ENCODE results near the gene SBK2.
A peak's percentile ranks its signal among the peaks of the same experiment; 100 is the strongest.
"Not testable (repeated sequence)": the region's sequence is repeated elsewhere in the genome, so short reads cannot be mapped to it uniquely, and the experiment has no call there.

SBK2 gene

DNA sequence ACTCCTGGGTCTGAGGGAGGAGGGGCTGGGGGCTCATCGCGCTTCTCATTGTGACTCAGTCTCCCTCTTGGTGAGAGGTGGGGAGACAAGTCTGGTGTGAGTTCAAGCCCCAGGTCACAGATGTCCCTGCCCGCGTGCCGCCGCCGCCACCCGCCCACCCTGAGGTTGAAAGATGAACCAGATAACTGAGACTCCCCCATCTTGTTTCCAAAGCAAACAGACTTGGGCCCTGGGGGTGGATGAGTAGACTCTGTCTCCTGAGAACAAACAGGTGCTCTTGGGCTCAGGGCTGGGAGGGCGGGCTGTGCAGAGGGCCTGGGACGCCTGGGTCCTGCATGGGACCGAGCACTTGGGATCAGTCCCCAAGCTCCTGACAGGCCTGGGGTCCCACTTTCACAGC is 567 bp downstream of the SBK2 start:
- FAIRE-seq (no peak), DNase-seq (ENCODE audit: low spot score) (no peak)

DNA sequence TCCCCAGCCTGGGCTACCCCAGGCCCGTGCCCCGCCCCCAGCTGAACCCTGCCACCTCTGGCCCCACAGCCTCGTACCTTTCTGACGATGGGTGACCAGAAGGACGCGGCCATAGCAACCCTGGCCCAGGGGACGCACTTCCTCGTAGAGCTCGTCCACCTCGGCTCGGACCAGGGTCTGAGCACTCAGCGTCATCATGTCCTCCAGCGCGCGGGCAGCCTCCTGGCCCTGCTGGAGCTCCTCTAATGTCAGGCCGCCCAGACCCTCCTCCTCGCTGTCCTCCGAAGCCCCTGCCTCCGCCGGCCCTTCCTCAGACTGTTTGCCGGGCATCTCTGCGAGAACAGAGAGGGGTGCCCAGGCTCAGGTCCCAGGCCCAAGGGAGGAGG is 975 bp downstream of the SBK2 start:
- DNase-seq (ENCODE audit: low spot score), result no peak
- no peak for FAIRE-seq

DNA sequence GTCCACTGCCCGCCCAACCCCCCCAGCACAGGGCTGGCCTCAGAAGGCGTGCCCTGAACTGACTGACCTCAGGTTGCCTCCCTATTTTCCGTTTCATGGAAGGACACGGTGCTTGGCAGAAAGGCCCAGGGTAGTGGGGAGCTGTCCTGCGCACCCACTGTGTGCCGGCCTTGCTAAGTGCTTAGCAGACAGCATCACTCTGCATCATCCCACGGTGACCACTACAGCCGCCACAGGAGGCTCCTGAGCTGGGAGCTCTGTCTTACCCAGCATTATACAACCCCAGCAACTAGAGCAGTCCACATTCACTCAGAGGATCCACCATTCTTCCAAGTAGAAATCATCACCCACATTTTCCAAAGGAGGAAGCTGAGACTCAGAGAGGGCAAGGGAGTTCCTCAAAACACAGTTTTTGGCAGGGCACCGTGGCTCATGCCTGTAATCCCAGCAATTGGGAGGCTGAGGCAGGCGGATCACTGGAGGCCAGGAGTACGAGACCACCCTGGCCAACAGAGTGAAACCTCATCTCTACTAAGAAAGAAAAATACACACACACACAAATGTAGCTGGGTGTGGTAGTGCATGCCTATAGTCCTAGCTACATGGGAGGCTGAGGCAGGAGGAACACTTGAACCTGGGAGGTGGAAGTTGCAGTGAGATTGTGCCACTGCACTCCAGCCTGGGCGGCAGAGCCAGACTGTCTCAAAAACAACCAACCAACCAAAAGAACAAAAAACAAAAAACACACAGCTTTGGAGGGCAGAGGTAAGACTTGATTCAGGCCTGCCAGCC is 1.6 kb downstream of the SBK2 start:
- FAIRE-seq, result no peak

DNA sequence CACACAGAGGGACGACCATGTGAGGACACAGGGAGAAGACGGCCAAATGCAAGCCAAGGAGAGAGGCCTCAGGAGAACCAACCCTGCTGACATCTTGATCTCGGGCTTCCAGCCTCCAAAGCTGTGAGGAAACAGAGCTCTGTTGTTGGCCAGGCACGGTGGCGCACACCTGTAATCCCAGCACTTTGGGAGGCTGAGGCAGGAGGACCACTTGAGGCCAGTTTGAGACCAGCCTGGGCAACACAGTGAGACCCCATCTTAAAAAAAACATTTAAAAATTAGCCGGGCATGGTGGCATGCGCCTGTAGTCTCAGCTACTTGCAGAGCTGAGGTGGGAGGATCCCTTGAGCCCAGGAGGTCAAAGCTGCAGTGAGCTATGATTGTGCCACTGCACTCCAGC is 2.7 kb downstream of the SBK2 start:
- FAIRE-seq; DNase-seq (ENCODE audit: low spot score): not testable (repeated sequence)

More for the DNA sequence above, 1.6 kb downstream of the SBK2 start:
- no peak for DNase-seq (ENCODE audit: low spot score)

DNA sequence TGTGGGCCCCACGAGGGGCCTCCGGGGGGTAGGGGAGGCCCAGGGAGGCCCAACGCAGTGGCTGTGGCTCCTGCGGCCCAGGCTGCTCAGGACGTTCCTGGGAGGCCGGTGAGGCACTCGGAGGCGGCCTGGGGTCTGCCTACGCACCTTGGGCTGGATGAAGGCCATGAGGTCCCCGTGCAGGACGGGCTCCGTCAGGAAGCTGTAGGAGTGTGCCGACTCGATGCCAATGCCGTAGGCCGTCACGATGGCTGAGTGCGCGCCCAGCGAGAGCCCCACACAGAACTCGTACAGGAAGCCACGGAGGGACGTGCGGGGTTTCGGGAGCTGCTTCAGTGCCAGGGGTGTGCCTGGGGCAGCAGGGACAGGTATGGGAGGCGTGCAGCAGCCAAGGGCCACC is 5.9 kb downstream of the SBK2 start:
- no peak for FAIRE-seq
- no peak for DNase-seq (ENCODE audit: low spot score)

DNA sequence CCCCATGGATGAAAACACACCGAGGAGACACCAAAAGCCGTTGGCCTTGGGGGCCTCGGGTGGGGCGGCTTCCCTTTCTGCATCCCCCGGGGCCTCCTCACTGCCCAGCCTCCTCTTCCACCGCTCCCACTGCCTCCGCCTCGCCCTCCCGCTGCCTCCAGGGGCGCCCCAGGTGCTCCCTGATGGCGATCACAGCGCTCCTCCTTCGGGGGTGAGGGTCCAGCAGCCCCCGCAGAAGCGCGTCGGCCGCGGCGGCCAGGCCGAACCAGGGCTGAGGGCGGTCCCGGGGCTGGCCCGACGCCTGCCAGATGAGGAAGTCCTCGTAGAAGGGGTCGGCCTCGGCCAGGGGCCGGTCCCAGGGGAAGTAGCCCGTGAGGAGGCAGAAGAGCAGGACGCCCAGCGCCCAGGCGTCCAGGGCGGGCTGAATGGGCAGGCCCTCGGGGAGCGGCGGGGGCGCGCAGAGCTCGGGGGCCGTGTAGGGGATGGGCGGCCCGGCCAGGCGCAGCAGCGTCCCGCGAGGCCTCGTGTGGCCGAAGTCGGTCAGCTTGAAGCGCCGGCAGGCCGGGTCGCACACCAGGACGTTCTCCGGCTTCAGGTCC is 7.2 kb downstream of the SBK2 start:
- FAIRE-seq (no peak), DNase-seq (ENCODE audit: low spot score) (no peak)

DNA sequence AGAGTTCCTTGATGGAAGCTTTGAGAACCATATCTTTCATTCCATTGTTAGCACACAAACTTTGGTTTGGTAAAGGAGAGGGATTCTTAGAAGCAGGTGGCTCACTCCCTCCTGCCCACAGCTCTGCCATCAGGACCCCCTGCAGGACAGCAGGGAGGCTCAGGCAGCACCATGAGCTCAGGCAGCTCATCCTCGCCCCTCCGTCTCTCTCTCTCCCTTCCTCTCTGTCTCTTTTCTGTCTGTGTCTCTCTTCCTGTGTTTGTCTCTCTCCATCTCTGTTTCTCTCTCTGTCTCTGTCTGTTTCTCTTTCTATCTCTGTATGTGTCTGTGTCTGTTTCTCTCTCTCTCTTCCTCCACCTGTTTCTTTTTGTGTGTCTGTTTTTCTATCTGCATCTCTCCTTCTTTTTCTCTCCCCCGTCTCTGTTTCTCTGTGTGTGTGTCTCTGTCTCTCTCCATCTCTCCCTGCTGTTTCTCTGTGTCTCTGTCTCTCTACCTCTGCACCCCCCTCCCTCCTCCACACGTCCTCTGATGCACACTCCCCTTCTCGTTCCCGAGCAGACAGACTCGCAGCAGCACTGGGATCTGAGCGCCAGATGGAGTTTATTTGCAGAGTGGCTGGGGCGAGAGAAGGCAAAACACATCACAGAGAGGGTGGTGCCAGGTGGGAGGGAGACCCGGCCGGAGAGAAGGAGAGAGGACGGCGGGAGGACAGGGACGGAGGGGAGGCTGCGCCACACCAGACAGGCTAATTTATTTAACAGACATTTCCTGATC is 8.7 kb downstream of the SBK2 start:
- DNase-seq (ENCODE audit: low spot score), result no peak
- FAIRE-seq, result no peak

DNA sequence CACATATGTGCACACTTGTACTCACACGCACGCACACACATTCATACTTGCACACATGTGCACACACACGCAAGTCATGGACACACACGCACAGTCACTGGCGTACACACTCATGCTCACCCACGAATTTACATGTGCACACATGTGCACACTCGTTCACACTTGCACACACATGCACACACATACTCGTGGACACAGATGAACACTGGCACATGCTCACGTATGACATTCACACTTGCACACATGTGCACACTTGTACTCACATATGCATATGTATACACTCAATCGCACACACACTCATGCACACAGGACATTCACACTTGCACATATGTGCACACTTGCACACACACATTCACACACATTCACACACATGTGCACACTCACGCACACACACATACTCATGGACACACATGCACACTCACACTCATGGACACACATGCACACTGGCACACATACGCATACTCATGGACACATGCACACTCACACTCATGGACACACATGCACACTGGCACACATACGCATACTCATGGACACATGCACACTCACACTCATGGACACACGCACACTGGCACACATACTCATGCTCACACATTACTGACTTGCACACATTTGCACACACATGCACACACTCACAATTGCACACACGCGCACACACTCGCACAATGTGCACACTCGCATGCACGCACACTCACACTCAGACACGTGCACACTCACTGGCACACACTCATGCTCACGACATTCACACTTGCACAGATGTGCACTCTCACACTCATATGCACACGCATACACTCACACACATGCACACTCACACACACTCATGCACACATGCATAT is 9.5 kb downstream of the SBK2 start:
- peak; percentile 98 for FAIRE-seq
- no peak for DNase-seq (ENCODE audit: low spot score)

DNA sequence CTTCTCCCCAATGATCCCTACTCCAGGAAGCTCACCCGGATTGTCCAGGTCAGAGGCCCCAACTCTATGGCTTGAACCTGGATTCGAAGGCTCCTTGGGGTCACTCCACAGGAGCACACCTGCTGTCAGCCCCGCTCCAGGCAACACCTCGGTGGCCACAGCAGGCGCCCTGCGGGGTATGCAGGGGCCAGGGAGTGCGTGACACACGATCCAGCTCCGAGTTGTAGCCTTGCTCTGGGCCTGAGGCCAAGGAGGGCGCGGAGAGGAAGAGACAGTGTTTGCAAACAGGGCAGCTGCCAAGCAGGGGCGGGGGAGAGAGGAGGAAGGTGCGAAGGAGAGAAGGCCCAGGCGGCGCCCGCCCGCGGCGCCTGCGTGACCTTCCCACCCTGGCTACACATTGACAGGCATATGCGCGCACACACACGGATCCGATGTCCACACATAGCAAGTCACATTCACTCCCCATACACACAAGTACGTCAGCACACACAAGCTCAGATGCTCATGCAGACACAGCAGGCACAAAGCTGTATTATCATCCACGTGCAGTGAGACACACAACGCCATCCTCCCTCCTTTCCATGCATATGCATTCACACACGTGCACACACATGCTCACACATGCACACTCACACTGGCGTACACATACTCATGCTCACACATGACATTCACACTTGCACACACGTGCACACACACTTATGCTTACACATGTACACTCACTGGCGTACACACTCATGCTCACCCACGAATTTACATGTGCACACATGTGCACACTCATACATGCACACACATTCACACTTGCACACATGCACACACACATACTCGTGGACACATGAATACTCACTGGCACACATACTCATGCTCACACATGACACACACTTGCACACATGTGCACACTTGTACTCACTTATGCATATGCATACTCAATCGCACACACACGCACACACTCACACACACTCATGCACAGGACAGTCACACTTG is 10.4 kb downstream of the SBK2 start:
- no peak for FAIRE-seq
- DNase-seq (ENCODE audit: low spot score), result peak; percentile 53

DNA sequence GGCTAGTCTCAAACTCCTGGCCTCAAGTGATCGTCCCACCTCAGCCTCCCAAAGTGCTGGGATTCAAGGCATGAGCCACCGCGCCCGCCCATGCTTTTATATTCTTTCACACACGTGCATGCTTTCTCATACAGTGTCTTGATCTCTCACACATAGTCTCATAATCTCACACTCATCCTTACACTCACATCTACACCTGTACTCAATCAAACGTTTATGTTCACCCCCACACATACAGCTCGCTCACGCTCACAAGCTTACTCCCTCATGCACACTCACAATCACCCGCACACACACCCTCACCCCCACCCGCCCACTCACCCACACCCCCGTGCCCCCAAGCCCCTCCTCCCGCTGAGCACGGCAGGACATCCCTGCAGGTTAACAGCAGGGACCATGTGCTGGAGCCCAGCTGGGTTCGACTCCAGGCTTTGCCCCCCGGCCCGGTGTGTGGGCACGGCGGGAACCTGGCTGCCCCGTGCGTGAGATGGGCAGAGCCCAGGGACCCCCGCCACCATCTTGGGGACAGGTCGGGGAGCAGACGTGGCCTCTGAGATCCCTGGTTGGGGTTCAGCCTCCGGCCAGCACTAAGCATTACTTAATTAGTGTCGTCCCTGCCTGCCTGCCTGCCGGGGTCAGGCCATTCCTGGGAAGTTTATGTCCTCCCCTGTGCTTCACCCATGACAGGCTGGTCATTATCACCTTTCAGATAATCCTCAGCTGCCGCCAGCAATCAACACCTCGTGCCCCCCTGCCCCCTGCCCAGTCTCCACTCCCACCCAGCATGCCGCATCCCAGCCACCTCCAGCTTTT is 11.4 kb downstream of the SBK2 start:
- FAIRE-seq (no peak), DNase-seq (ENCODE audit: low spot score) (no peak)

DNA sequence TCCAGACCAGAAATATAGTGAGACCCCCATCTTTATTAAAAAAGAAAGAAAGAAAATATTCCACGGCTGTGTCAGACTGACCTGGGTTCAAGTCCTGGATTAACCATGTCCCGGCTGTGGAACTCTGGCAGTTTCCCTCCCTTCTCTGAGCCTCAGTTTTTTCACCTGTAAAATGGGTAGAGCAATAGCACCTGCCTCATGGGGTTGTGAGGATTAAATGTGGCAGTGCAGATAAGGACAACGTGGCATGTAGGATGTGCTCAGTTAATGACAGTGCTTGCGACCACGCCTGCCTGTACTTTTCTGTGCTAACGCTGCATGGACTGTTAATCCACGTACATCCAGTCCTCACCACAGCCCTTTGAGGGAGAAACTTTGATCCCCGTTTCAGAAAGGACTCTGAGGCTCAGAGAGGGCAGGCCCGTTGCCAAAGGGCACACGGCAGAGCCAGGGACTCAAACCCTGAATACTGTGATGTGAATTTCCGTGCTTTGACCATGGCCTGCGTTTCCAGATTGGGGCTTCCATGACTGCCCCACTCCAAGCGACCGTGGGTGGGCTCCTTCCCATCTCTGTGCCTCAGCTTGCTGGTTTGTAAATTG is 16.1 kb downstream of the SBK2 start:
- DNase-seq (ENCODE audit: low spot score) (no peak), FAIRE-seq (no peak)

DNA sequence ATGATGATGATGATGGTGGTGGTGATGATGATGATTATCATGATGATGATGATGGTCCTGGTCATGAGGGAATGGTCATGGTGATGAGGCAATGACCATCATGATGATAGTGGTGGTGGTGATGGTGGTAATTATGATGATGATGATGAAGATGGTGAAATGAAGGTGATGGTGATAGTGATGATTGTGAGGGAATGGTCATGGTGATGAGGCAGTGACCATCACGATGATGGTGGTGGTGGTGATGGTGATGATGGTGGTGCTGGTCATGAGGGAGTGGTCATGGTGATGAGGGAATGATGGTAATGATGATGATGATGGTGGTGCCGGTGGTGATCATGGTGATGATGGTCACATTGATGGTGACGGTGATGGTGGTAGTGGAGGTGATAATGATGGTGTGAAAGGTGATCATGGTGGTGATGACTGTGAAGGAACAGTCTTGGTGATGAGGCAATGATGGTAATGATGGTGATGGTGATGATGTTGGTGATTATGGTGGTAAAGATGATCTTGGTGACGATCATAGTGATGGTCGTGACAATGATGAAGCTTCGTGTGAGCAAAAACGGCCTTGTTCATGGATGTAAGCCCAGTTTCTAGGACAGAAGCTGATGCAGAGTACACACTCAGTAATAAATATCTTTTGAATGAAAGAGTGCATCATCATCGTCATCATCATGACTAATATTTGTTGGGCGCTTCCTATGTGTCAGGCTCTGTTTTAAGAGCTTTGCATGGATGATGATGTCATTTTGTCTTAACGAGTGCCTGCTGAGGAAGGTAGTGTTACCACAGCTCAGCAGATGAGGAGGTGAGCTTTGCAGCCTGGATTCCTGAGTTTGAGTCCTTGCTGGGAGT is 17.3 kb downstream of the SBK2 start:
- FAIRE-seq, result peak; percentile 99
- DNase-seq (ENCODE audit: low spot score), result peak; percentile 44

DNA sequence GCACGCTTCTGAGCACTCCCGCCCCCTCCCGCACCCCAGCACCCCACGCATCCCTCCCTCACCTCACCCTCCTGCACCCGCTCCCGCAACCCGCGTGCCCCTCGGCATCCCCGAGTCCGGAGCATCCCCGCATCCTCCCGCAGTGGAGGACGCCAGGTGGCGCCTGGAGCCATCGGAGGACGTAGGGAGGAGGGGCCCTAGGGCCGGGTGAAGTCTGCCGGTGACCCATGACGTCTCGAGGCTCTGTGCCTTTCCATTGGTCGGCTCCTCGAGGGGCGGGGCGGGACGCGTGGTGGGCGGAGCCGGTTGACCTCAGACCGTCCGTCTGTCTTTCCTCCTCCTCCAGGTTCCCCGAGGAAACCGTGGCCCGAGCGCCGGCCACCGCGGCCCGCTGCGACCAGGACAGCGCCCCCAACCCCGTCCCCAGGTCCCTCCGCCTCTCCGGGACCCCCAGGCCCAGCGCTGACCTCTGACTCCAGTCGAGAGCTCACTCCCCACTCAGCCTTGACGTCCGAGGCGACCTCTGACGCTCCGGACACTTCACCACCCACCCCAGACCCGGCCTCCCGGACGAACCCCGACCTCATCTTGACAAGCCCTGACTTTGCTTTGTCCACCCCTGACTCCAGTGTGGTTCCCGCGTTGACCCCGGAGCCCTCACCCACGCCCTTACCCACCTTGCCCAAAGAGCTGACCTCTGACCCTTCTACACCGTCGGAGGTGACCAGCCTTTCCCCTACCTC is 19.9 kb downstream of the SBK2 start:
- FAIRE-seq, result peak; percentile 98
- peak; percentile 98 for DNase-seq (ENCODE audit: low spot score)

DNA sequence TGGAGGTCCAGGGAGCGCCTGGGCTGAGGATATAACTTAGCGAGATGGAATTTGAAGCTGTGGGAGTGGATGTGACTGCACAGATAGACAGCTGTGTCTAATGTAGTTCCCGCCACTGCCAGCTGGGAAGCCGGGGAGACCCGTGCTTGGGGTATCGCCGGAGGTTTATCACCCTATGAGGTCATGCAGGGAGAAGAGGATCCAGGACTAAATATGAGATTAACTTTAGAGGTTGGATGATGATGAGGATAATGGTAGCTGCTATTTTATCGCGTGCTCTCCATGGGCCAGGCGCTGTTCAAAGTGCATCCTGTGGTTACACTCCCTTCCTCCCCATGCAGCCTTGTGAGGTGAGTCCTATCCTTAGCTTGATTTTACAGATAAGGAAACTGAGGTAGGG is 28.8 kb downstream of the SBK2 start:
- DNase-seq (ENCODE audit: low spot score) (no peak), FAIRE-seq (no peak)

DNA sequence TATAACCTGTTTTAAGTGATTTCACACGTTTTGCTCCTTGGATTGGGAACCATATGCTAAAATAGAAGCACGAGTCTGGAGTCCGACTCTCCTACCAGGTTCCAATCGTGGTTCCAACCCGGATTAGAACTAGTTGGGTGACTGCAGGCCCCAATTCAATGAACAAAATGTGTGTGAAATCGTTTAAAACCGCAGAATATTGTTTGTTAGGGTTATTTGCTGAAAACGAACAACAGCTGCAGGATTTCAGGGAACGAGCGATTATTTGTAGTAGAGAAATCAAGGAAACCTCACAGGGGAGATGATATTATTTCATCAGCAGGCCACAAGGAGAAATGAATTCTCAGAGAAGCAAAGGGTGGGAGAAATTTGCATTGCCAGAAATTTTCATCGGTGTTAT is 32.0 kb downstream of the SBK2 start:
- no peak for FAIRE-seq
- DNase-seq (ENCODE audit: low spot score), result no peak

DNA sequence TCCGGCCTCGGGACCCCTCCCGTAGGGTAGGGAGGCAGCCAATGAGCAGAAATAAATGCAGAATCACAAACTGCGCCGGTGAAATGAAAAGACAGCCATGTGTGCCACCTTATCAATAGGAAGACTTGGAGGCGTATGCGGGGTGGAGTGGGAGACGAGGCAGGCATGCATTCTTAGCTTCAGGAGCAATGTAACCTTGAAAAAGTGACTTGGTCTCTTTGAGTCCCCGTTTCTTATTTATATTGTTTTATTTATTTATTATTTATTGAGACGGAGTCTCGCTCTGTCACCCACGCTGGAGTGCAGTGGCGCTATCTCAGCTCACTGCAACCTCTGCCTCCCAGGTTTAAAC is 32.7 kb downstream of the SBK2 start:
- no peak for FAIRE-seq
- DNase-seq (ENCODE audit: low spot score), result no peak

DNA sequence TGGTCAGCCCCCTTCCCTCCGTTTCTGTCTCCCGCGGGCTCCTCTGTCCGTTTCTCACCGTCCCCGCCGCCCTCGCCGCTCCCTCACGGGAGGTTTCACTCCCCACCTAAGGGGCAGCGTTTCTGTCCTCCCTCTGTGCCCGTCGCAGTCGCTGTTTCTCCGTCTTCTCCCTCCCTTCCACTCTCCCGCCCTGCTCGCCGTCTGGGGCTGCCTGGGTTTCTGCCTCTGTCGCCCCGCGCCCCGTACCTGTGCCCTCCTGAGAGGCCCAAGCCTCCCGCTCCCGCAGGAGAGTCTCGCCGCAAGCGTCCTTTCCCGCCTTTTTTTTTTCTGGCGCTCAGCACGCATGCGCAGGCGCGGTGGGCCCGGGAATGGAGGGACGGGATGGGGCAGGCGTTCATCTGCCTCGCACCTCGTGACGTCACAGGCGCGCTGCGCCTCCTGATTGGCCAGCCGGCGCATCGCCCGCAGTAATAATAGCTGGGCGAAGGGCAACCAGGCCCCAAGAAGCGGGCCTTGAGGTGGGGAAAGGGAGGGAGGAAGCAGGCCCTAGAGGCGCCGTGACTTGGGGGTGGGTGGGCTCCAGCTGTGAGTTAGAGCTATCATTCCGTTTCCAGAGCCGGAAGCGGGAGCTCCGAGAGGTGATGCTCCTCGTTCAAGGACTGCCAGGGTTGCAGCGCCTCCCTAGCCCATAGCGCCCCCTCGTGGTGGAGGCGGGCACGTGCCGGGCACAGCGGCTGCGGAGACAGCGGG is 33.3 kb downstream of the SBK2 start:
- DNase-seq (ENCODE audit: low spot score) (peak; percentile 88), FAIRE-seq (peak; percentile 71)

All from urothelium cell line (cell line).